SU-DHL-6 (cell line): ENCODE results near the gene MDC1.

ENCODE experiments used
- EZH2phosphoT487 ChIP-seq: fragments of 200-600 bp; sonication (generic), shearing (Covaris generic); conservative IDR thresholded peaks from 2 replicates; pipeline ENCODE4 v1.6.1; 2018; ENCODE audit warnings: mild to moderate bottlenecking, antibody characterized with exemption, low read length, moderate library complexity, mixed read lengths
- TF ChIP-seq, protein P1 (sequence below): fragments of 200-600 bp; sonication (generic); IDR thresholded peaks from one replicate; pipeline ENCODE4 v1.5.1; 2017; ENCODE audit warnings: antibody characterized with exemption, mild to moderate bottlenecking, low read length, moderate library complexity; ENCODE audit not compliant: insufficient read depth, poor library complexity, severe bottlenecking

DNA sequence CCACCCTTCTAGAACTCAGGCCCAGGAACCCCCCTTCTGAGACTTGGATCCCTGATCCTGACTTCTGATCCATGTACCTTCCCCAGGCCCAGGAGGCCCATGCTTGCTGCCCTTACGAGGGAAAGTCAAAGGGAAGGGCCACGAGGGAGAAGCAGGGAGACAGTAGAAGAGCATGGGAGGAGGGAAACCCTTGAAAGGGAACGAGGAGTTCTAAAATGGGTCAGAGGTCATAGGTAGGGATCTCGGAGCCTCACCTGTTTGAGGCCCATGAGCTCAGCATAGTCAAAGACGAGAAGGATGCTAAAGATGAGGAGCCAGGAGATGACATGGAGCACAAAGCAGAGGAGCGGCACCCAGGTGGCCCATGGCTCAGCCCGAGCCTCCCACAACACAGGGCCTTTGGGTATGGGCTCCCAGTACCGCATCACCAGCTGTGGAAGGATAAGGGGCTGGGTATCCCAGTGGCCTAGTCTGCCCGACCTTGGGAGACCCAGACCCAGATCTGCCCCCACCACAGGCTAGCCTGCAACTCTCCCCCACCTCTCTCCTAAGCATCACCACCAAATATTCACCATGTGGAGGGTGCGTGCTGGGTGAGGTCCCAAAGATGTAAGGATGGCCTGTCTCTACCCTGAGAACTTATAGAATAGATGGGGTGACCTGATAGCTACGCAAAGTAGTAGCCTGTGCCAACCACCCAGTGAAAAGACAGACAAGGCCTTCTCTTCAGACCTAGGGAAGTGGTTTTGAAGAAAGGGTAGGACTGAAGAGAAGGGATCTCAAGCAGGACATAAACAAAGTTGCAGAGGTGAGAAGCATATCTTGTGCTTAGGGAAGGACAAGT is 27.8 kb downstream of the MDC1 start:
- no peak for TF ChIP-seq EZH2phosphoT487
- TF ChIP-seq, protein P1, sequence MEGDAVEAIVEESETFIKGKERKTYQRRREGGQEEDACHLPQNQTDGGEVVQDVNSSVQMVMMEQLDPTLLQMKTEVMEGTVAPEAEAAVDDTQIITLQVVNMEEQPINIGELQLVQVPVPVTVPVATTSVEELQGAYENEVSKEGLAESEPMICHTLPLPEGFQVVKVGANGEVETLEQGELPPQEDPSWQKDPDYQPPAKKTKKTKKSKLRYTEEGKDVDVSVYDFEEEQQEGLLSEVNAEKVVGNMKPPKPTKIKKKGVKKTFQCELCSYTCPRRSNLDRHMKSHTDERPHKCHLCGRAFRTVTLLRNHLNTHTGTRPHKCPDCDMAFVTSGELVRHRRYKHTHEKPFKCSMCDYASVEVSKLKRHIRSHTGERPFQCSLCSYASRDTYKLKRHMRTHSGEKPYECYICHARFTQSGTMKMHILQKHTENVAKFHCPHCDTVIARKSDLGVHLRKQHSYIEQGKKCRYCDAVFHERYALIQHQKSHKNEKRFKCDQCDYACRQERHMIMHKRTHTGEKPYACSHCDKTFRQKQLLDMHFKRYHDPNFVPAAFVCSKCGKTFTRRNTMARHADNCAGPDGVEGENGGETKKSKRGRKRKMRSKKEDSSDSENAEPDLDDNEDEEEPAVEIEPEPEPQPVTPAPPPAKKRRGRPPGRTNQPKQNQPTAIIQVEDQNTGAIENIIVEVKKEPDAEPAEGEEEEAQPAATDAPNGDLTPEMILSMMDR = no peak
